NCI-H2029 treated with DMSO at 0.1 percent for 48 hours (cell line): Measurements from ENCODE around the gene KLHL29.

Source experiments
- DNase-seq: peaks from one replicate; lab custom pipeline; 2025; lab: John Stamatoyannopoulos, UW

The KLHL29 gene

GRCh38 chr2:23452372-23452771, 67.4 kb downstream of the KLHL29 start:
- no peak for DNase-seq

- DNase-seq, result no peak
Measured at GRCh38 chr2:23452853-23453420, 68.0 kb downstream of the KLHL29 start.

- no peak for DNase-seq
Measured at GRCh38 chr2:23453432-23453831, 68.5 kb downstream of the KLHL29 start.

GRCh38 chr2:23453836-23454460, 69.0 kb downstream of the KLHL29 start:
- no peak for DNase-seq

GRCh38 chr2:23454501-23455120, 69.6 kb downstream of the KLHL29 start:
- DNase-seq, result no peak

- DNase-seq, result no peak
Measured at GRCh38 chr2:23456396-23456795, 71.4 kb downstream of the KLHL29 start.

- no peak for DNase-seq
Measured at GRCh38 chr2:23456881-23457760, 72.1 kb downstream of the KLHL29 start.

GRCh38 chr2:23457990-23458682, 73.2 kb downstream of the KLHL29 start:
- DNase-seq, result no peak

- no peak for DNase-seq
Measured at GRCh38 chr2:23459032-23459431, 74.1 kb downstream of the KLHL29 start.

GRCh38 chr2:23460228-23460627, 75.2 kb downstream of the KLHL29 start:
- DNase-seq, result no peak

GRCh38 chr2:23460993-23461392, 76.0 kb downstream of the KLHL29 start:
- no peak for DNase-seq

- DNase-seq, result no peak
Measured at GRCh38 chr2:23464156-23464555, 79.2 kb downstream of the KLHL29 start.

- no peak for DNase-seq
Measured at GRCh38 chr2:23464905-23465537, 80.0 kb downstream of the KLHL29 start.

GRCh38 chr2:23465936-23466335, 81.0 kb downstream of the KLHL29 start:
- no peak for DNase-seq

- DNase-seq, result no peak
Measured at GRCh38 chr2:23467618-23468017, 82.6 kb downstream of the KLHL29 start.

GRCh38 chr2:23468474-23469141, 83.6 kb downstream of the KLHL29 start:
- no peak for DNase-seq

- DNase-seq, result no peak
Measured at GRCh38 chr2:23469142-23469540, 84.2 kb downstream of the KLHL29 start.

GRCh38 chr2:23475036-23475435, 90.1 kb downstream of the KLHL29 start:
- DNase-seq, result no peak

GRCh38 chr2:23475473-23475872, 90.5 kb downstream of the KLHL29 start:
- no peak for DNase-seq

- no peak for DNase-seq
Measured at GRCh38 chr2:23476786-23477185, 91.8 kb downstream of the KLHL29 start.

- no peak for DNase-seq
Measured at GRCh38 chr2:23477392-23477791, 92.4 kb downstream of the KLHL29 start.
